Peyer's patch (tissue), 4 donors: ENCODE measurements around the gene RYR1.

Experiments used
- CTCF ChIP-seq, 6 experiments: fragments of 450-650 bp in 4 of 6; fragments of 200-600 bp in 2 of 6; sonication (generic) in 1 of 6; IDR thresholded peaks; one replicate each; pipeline ENCODE4 v1.5.1; 2017 to 2019; ENCODE audit warnings: antibody characterized with exemption in 6 of 6, mild to moderate bottlenecking in 3 of 6, moderate library complexity in 1 of 6
- POLR2A ChIP-seq, 2 donors: fragments of 450-650 bp; IDR thresholded peaks; one replicate each; pipeline ENCODE4 v1.5.1; 2017; ENCODE audit warnings: antibody characterized with exemption in 2 of 2, mild to moderate bottlenecking in 2 of 2, moderate library complexity in 2 of 2

- TF ChIP-seq POLR2A (IDR thresholded peaks at IDR 0.05) (no peak), CTCF (IDR thresholded peaks at IDR 0.05) (no peak)
Observed at GRCh38 chr19:38488776-38489481, 55.4 kb downstream of the RYR1 start.
